ENCODE results near the gene FIBP.

DNA sequence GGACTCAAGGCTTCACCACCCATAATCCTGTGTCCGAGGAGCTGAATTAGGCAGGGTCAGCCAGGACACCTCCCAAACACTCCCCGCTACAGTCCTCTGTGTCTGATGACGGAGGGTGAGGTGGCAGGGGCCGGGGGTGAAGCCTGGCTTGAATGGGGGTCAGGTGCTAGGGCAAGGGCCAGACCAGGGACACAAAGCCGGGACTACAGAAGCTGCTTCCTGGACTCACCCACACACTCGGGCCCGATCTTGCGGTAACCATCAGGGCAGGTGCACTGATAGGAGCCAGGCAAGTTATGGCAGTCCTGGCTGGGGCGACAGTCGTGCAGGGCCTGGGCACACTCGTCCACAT lies 18.0 kb downstream of the FIBP start:
- TF ChIP-seq, protein P1, sequence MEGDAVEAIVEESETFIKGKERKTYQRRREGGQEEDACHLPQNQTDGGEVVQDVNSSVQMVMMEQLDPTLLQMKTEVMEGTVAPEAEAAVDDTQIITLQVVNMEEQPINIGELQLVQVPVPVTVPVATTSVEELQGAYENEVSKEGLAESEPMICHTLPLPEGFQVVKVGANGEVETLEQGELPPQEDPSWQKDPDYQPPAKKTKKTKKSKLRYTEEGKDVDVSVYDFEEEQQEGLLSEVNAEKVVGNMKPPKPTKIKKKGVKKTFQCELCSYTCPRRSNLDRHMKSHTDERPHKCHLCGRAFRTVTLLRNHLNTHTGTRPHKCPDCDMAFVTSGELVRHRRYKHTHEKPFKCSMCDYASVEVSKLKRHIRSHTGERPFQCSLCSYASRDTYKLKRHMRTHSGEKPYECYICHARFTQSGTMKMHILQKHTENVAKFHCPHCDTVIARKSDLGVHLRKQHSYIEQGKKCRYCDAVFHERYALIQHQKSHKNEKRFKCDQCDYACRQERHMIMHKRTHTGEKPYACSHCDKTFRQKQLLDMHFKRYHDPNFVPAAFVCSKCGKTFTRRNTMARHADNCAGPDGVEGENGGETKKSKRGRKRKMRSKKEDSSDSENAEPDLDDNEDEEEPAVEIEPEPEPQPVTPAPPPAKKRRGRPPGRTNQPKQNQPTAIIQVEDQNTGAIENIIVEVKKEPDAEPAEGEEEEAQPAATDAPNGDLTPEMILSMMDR (IDR thresholded peaks at IDR 0.05): no peak
- no peak for TF ChIP-seq POLR2A (IDR thresholded peaks at IDR 0.05)
